ENCODE results near the gene PITRM1.
A peak's percentile ranks its signal among the peaks of the same experiment; 100 is the strongest.
"Not testable (repeated sequence)": the region's sequence is repeated elsewhere in the genome, so short reads cannot be mapped to it uniquely, and the experiment has no call there.

The PITRM1 gene, protein sequence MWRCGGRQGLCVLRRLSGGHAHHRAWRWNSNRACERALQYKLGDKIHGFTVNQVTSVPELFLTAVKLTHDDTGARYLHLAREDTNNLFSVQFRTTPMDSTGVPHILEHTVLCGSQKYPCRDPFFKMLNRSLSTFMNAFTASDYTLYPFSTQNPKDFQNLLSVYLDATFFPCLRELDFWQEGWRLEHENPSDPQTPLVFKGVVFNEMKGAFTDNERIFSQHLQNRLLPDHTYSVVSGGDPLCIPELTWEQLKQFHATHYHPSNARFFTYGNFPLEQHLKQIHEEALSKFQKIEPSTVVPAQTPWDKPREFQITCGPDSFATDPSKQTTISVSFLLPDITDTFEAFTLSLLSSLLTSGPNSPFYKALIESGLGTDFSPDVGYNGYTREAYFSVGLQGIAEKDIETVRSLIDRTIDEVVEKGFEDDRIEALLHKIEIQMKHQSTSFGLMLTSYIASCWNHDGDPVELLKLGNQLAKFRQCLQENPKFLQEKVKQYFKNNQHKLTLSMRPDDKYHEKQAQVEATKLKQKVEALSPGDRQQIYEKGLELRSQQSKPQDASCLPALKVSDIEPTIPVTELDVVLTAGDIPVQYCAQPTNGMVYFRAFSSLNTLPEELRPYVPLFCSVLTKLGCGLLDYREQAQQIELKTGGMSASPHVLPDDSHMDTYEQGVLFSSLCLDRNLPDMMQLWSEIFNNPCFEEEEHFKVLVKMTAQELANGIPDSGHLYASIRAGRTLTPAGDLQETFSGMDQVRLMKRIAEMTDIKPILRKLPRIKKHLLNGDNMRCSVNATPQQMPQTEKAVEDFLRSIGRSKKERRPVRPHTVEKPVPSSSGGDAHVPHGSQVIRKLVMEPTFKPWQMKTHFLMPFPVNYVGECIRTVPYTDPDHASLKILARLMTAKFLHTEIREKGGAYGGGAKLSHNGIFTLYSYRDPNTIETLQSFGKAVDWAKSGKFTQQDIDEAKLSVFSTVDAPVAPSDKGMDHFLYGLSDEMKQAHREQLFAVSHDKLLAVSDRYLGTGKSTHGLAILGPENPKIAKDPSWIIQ

DNA sequence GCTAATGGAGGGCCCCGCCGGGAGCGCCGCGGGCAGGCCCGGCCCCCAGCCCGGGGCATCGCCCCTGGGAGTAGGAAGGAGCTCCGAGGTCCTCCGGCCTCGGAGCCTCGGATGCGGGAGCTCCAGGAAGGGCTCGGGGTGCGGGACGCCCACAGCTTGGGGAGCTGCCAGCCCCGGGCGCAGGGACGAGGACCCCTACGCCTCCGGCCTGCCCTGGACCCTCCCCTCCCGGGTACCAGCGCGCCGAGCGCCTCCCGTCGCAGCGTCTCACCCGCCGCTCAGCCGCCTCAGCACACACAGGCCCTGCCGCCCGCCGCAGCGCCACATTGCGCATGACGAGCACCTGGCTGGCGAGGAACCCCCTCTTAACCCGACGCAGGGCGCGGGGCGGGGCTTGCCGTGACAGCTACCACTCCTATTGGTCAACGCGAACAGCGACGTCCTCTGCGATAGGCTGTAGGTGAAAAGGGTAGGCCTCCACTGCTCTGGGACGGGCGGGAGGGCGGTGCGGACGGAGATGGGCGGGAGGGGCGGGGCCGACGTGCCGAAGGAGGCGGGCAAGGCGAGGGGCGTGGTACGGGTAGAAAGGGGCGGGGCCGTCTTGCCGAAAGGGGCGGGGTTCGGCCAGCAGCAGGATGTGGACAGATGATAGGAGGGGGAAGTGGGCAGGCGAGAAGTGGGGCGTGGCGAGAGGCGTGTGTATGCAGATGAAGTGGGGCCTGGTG, at the start of gene PITRM1:
Gene PITRM1, minus strand, starts transcription at position 337 of the 725 bp plus-strand sequence. Its CDS starts 10 bp downstream, at position 327.
- DNase-seq: peak; percentile 100

DNA sequence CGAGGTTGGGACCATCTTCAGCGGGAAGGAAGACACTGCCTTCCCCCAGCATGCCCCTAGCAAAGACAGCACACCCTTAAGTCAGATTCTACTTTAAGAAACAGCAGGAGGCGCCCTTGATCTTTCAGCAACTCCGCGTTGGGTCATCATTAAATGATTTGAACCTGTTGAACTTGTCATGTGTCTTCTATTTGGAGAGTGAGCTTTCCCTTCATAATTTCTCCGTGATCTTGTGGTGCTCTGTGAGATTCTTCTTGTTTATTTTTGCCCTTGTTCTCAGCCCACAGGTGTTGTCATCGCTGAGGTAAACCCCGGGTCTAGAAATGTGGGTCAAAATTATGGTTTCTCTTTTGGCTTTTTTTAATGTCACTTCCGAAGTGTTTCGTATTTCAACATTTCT, 49.5 kb upstream of the PITRM1 start:
- DNase-seq: no peak

DNA sequence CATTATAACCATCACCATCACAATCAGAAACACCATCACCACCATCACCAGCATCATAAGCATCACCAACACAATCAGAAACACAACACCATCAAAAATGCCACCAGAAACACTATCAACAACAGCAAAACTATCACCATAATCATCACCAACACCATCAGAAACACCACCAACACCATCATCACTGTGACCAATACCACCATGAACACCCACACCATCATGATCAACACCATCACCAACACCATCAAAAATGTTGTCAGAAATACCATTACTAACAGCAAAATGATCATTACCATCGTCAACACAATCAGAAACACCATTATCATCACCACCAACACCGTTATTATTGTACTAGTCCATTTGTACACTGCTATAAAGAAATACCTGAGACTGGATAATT, 49.0 kb upstream of the PITRM1 start:
- DNase-seq: not testable (repeated sequence)

DNA sequence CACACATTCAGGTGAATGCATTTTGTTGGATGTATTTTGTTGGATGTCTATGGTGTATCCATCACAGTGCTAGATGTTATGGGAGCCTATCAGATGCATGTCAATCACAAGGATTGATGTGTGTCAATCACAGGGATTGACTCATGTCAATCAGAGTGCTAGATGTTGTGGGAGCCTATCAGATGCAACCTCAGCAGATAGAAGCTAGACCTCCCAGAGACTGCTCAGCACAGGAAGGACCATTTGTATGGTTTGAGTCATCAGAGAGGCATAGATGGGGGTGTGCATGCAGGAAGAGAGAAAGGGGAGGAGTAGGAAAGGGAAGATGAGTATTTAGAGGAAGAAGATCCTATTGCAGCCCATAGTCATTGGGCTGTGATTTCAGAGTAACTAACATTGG, 48.3 kb upstream of the PITRM1 start:
- DNase-seq: no peak

DNA sequence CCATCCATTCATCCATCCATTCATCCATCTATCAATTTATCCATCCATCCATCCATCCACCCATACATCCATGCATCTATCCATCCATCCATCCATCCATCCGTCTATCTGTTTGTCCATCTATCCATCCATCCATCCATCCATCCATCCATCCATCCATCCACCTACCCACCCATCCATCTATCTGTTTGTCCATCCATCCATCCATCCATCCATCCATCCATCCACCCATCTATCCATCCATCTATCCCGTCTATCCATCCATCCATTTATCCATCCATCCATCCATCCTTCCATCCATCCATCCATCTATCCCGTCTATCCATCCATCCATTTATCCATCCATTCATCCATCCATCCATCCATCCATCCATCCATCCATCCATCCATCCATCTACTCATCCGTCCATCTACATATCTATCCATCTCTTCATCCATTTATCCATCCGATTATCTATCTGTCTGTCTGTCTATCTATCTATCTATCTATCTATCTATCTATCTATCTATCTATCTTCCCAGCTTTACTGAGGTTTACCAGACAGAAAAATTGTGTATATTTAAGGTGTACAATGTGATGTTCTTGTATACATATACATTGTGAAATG, 46.5 kb upstream of the PITRM1 start:
- DNase-seq: not testable (repeated sequence)

DNA sequence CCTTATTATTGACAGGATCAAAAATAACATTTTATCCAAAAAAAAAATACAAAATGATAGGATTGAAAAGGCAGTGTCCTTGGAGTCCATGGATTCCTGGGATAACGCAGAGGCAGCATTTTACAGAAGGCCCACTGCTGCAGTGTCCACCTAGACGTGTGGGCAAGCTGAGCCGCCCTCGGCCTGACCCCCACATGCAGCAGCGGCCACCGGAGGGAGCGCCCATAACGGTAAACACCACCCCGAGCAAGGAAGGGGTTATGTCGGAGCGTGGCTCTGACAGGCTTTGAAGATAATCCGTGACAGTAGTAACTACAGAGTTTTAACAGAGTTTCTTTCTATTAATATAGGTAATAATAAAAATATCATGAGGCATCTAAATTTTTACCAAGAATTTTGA, 45.3 kb upstream of the PITRM1 start:
- no peak for DNase-seq

DNA sequence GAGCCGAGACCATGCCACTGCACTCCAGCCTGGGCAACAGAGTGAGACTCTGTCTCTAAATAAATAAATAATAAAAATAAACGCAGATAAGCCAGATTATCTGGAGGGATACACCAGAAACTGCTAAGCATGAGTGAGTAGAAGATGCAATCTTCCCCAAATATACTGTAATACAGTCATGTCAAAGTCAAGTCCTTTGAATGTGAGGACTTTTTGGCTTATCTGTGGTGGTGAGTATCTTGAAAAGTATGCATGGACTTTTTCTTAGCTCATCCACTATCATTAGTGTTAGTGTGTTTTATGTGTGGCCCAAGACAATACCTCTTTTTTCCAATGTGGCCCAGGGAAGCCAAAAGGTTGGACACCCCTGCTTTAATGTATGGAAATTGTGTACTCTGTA, 44.7 kb upstream of the PITRM1 start:
- no peak for DNase-seq

DNA sequence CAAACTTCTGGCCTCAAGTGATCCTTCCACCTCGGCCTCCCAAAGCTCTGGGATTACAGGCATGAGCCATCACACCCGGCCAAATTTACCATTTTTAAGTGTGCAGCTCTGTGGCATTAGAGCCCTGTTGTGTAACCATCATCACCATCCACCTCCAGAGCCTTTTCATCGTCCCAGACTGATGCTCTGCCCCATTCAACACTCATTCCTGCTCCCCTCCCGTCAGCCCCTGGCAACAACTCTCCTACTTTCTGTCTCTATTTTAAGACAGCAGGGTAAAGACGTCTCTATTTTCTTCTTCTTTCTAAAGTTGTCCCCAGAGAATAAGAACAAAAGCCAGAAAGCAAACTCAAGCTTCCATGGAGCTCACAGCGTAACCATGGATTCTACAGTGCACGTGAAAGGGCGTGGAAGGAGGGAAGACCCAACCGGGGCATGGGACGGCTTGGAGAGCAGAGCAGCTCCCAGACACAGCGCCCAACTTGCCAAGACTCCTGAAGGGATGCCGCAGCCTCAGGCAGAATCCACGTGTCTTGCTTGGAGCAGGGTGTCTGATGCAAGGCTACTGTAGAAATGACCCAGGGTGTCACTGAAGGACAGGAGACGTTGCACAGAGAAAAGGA, 42.7 kb upstream of the PITRM1 start:
- no peak for DNase-seq

DNA sequence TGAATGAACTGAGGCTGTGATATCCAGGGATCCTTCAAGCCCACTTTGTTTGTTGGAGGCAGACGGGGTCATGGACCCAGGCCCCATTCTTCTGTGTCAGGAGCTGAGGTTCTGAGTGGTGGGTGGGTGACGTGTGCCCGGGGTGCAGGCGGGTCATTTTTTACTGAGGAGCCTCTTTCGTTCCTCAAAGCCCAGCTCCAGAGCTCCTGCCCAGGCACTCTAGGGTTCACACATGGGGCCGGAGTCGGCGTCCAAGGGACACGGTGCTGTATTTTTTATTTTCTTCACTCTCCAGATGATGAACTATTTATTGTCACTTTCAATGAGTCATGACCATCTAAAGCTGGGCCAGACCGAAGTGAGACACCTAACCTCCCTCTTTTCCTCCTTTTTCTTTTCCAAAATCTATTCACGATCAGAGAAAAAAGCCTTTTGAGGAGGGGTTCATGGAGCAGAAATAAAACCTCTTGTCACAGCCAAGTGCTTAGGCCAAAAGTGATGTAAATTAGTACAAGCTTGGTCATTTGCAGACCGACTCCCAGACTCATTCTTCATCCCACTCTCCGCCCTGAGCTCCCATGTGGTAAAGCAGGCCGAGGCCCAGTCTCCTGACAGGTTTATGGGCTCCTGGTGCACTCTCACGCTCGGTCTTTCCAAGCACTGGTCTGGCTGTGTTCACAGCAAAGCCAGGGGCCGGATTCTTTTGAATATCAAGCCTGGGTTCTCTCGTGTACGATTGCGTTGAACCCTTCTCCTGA, 41.4 kb upstream of the PITRM1 start:
- DNase-seq: no peak

DNA sequence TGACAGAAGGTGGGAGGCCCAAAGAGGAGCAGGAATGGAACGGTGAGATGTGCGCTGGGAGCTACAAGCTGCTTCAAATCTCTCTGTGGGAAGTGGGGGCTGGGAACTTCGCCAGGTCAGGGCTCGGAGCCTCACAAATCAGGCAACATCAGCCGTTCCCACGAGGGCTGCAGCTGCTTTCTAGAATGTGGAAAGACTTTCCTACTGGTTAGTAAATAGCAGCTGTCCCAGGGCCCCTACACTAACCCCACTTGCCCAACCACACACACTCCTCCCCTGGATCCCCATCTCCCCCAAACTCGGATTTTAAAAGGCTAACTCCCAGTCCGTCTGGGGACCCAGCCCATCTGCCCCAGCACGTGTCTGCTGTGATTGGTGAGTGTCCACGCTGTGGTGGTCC, 40.6 kb upstream of the PITRM1 start:
- no peak for DNase-seq

DNA sequence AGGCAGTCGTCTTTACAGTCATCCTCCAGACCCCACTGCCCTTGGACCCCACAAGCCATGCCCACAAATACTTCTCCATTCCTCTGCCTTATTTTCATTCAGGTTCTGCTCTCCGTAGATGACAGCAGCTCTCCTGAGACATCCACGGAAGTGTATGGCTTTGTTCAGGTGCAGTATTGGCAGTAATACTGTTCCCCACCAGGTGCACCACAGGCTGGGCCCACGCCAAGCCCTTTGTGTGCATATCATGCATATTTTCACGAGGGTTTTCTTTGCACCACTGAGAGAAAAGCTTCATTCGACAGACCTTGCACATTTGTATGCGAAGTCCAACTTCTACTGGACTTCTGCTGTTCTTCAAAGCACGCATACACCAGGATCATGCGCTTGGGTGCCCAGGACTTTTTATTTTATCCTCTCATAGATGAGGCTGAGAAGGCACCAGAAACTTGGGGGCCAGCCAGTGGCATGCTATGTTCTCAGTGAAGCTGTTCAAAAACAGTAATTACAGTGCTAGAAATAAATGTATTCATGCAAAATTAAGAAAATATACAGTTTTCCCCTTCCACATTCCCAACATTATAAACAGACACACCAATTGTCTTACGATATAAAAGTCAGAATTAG, 37.8 kb upstream of the PITRM1 start:
- DNase-seq: no peak

DNA sequence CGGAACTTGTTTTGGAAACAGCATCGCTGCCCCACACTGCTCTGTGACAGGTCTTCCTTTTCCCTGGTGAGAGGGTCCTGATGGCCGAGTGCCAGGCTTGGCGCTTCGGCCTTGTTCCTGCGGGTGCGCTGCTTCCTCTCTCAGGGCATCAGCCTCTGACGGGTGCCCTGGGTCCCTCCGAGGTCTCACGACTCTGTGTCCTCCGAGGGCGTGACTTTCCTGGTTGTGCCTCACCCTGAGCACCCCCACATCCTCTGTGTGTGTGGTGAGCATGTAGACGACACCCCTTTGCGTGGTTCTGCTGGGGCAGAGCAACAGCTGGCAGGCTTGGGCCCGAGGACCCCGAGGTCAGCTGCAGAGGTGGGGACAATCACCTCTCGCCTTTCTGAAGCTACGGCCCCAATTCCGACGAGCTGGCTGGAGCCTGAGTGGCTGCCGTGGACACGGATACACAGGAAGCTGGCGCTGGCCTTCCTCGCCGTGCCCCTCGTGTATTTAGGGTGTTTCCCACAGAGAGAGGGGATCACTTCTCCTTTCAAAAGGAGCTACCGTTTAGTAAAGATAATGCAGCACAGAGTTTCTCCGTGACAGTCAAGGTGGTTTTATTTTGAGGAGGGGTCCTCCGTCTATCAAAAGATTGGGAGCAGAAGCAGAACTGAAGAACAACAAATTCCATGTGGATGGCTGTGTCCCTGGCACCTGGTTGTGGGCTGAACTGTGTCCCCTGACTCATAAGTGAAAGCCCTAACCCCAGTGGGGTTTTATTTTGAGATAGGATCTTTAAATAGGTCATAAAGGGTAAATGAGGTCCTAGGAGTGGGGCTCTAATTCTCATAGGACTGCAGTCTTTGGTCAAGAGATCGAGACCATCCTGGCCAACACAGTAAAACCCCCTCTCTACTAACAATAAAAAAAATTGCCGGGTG, 36.2 kb upstream of the PITRM1 start:
- peak; percentile 22 for DNase-seq

DNA sequence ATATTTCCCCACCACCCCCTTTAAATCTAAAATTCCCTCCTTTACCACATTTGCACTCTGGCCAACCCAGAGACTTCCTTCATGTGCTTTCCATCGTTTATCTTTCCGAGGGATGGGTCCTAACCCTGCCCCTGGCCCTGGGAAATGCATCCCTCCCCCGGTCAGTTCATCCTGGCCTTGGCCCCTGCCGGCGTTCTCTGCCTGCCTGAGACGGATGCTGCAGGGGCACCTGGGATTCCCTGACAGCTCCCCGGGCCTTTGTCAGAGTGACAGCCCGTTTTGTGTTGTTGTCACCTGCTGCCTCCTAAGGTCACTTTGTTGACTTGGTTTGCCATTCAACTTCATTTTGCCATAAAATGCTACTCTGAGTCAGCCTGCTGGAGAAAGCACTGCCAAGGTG, 34.8 kb upstream of the PITRM1 start:
- DNase-seq: no peak

DNA sequence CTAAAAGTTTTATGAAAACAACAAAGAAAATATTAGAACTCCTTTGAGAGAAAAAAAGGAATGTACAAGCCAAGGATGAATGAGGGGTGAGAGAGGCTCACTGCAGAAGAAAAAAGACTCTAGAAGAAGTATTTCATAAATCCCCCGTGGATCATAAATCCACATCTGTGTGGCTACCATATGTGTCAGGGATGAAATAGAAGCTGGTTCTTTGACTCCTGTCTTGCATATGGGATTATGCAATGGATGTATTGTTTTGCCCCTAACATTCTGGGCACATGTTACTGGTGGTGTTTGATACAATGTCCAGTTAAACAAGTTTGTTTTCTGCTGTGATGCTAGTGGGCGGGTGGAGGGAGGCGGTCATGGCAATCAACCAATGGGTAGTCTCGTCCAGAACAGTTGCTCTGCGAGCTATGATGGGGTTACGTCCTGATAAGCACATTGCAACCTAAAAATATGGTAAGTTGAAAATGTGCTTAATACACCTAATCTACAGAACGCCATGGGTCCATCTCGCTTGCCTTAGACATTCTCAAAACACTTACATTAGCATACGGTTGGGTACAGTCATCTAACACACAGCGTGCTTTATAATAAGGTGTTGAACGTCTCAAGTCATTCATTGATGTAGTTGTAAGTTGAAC, 34.1 kb upstream of the PITRM1 start:
- DNase-seq: no peak

DNA sequence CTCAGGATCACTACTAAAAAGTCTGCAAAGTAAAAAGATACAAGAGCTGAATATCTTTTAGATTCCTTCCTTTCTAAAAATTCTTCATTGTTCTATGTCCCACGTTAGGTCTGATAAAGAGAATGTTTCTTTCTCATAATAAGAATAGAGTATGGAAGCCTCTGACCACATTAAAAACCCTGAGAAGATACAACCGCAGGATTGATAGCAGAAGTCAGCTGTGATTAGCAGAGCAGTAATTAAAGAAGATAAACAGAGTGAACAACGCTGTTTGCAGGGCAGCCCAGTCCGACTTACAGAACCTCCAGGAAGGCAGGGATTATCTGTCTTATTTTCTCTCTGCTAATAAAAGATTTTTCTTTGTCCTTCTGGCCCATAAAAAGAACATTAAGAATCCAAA, 31.4 kb upstream of the PITRM1 start:
- DNase-seq: no peak

DNA sequence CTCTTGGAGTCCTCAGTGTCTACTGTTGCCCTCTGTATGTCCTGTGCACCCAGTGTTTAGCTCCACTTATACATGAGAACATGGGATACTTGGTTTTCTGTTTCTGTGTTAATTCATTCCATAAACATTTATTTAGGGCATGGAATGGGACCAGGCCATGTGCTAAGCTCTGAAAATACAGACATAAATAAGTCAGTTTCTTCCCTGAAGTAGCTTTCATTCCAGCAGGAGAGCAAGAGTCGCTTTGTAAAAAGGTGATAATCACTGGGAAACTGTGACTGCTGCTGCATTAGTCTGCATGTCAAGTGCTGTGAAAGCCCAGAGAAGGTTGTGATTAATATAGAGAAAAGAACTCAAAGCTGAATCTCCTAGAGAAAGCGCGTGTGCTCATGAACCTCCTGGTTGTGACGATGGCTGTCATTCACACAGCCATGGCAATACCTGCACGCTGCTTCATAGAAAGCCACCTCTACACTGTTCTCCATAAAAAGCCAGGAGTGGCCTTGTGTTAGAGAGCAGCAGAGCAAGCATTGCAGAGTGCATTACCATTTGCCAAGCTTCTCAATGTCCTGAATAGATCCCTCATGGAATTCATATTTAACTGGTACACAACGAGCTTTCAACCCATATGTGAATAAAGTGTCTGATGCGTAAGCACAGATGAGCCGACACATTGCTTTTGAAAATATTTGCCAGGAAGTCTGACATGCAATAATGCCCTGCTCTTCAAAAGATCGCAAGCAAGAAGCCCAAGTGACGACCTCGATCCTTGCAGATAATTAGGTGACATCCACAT, 30.6 kb upstream of the PITRM1 start:
- no peak for DNase-seq

DNA sequence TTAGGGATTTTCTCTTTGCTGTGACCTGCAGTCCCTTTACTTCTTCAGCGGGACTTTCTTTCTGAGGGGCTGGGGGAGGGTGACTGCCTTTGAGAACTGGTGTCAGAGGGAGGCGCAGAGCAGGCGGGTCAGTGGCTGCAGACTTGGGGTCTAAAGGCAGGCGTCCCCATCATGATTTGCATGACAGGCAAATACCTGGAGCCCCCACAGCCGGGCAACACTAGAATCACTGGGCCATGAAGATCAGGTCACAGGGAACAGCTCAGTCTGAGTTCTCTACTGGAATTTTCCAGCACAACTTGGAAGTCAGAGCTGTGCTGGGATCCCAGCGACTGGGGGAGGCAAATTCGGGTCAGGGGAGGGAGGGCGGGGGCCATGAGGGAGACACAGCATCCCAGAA, 29.2 kb upstream of the PITRM1 start:
- no peak for DNase-seq

DNA sequence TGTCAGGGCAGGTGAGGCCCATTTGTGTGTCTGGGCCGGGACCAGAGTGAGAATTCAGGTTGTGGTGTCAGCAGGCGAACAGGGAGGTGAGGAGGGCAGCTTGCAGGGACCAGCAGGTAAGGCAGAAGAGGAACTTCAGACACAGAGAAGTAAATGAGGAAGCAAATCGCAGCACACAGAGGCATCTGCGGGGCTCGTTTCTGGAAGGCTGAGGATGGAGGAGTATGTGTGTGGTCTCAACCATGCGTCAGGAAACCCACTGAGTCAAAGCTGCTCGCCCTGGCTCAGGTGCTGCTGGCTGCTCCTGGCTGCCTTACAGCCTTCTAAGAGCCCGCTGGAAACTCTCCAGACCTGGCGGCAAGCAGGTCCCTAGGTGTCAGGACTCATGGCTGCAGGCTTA, 26.9 kb upstream of the PITRM1 start:
- no peak for DNase-seq

Measured in CD4-positive, alpha-beta T cell treated with Interleukin-15 for 1 hour (primary cell).